ENCODE measurements around the gene ESYT2.

The ESYT2 gene

GRCh38 chr7:158815083-158815799 lies 14.1 kb downstream of the ESYT2 start:
- TF ChIP-seq, protein P1, sequence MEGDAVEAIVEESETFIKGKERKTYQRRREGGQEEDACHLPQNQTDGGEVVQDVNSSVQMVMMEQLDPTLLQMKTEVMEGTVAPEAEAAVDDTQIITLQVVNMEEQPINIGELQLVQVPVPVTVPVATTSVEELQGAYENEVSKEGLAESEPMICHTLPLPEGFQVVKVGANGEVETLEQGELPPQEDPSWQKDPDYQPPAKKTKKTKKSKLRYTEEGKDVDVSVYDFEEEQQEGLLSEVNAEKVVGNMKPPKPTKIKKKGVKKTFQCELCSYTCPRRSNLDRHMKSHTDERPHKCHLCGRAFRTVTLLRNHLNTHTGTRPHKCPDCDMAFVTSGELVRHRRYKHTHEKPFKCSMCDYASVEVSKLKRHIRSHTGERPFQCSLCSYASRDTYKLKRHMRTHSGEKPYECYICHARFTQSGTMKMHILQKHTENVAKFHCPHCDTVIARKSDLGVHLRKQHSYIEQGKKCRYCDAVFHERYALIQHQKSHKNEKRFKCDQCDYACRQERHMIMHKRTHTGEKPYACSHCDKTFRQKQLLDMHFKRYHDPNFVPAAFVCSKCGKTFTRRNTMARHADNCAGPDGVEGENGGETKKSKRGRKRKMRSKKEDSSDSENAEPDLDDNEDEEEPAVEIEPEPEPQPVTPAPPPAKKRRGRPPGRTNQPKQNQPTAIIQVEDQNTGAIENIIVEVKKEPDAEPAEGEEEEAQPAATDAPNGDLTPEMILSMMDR (conservative IDR thresholded peaks at IDR 0.05; ENCODE audit: low read length): no peak
- DNase-seq (ENCODE audit: low read depth): peak; percentile 38
- no peak overlapping the region for H3K4me3 ChIP-seq (ENCODE audit: low read length)

DNA sequence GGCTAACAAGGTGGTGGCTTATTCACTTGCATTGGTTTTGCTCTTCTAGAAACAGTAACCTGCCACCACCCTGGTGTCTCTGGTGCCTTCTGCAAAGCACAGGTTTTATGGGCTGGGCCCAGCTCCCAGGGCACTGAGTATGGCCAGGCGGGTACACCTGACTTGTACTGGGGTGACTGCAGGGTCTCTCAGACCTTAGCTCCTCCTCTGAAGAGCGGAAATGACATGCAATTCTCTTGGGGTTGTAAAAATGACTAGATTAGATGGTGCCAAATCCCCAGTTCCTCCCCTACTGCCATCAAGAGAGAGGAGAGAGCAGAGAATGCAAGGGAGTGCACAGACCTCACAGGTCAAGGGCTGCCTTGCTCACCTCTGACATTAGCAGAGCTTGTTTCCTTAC lies 14.7 kb downstream of the ESYT2 start:
- TF ChIP-seq, protein P1 (conservative IDR thresholded peaks at IDR 0.05; ENCODE audit: low read length): no peak
- H3K4me3 ChIP-seq (ENCODE audit: low read length): no peak overlapping the region
- no peak for DNase-seq (ENCODE audit: low read depth)

- no peak for DNase-seq (ENCODE audit: low read depth)
- H3K4me3 ChIP-seq (ENCODE audit: low read length): no peak overlapping the region
- TF ChIP-seq, protein P1 (conservative IDR thresholded peaks at IDR 0.05; ENCODE audit: low read length): no peak
These were observed 16.6 kb downstream of the ESYT2 start for GRCh38 chr7:158812684-158813083.

DNA sequence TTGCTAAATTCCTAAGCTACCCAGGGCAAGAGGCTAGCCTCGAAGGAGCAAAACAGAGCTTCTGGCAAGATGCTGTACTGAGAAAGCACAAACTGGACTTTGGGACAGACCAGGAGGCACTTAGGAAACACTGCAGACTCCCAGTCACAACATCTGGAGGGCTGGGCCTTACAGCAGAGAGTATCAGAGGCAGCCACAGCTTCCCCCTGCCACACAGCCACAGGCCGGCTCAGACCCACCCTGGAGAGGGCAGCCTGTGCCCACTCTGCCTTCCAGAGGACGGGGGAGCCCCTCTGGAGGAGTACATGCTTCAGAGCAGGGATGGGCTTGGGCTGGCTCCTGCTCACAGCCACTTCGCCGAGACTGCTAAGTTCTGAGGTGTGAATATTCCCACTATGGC lies 17.4 kb downstream of the ESYT2 start:
- DNase-seq (ENCODE audit: low read depth): peak; percentile 62
- TF ChIP-seq, protein P1 (conservative IDR thresholded peaks at IDR 0.05; ENCODE audit: low read length): no peak
- no peak overlapping the region for H3K4me3 ChIP-seq (ENCODE audit: low read length)

- TF ChIP-seq, protein P1 (conservative IDR thresholded peaks at IDR 0.05; ENCODE audit: low read length): no peak
- H3K4me3 ChIP-seq (ENCODE audit: low read length): no peak overlapping the region
- peak; percentile 77 for DNase-seq (ENCODE audit: low read depth)
These were observed 17.8 kb downstream of the ESYT2 start for GRCh38 chr7:158811461-158811860.

GRCh38 chr7:158810846-158811245 lies 18.5 kb downstream of the ESYT2 start:
- DNase-seq (ENCODE audit: low read depth): no peak
- no peak overlapping the region for H3K4me3 ChIP-seq (ENCODE audit: low read length)
- TF ChIP-seq, protein P1 (conservative IDR thresholded peaks at IDR 0.05; ENCODE audit: low read length): no peak

GRCh38 chr7:158809596-158809995 lies 19.7 kb downstream of the ESYT2 start:
- TF ChIP-seq, protein P1 (conservative IDR thresholded peaks at IDR 0.05; ENCODE audit: low read length): no peak
- DNase-seq (ENCODE audit: low read depth): no peak
- H3K4me3 ChIP-seq (ENCODE audit: low read length): no peak overlapping the region
